GM23338 (cell line): ENCODE measurements around the gene ZNF273. TPM values are rescaled to one million over a fixed set of nuclear protein-coding genes. Genes with fewer than 3 reads are reported as not detected.

Experiments
- ATAC-seq: fragments of 200-7000 bp; cut with Tn5 transposase; 3 replicates; pipeline ENCODE4 v1.9.1; 2020
- DNase-seq: peaks from one replicate; pipeline ENCODE4 v3.0.0-alpha.2; 2015; ENCODE audit warnings: low spot score
- H2AFZ ChIP-seq: fragments of 200-600 bp; sonication (generic); 2 replicates; pipeline ENCODE4 v1.8.0; 2016; ENCODE audit warnings: antibody characterized with exemption, mild to moderate bottlenecking, moderate library complexity
- H3F3A ChIP-seq: fragments of 200-600 bp; sonication (generic); replicated peaks from 2 replicates; pipeline ENCODE4 v1.8.0; 2017; ENCODE audit warnings: antibody characterized with exemption, mixed run types, low read depth
- H3K27ac ChIP-seq: fragments of 200-600 bp; sonication (generic); 2 replicates; pipeline ENCODE4 v1.6.1; 2016; ENCODE audit warnings: low read depth
- H3K27me3 ChIP-seq: fragments of 200-600 bp; sonication (generic); 2 replicates; pipeline ENCODE4 v1.8.0; 2016; ENCODE audit warnings: mild to moderate bottlenecking, mixed run types, moderate library complexity; ENCODE audit not compliant: insufficient read depth
- H3K36me3 ChIP-seq: fragments of 200-600 bp; sonication (generic); 2 replicates; pipeline ENCODE4 v1.8.0; 2016; ENCODE audit warnings: mild to moderate bottlenecking; ENCODE audit not compliant: insufficient read depth
- H3K4me1 ChIP-seq: fragments of 200-600 bp; sonication (generic); 2 replicates; pipeline ENCODE4 v1.8.0; 2016; ENCODE audit warnings: mild to moderate bottlenecking, moderate library complexity; ENCODE audit not compliant: insufficient read depth
- H3K4me2 ChIP-seq: fragments of 200-600 bp; sonication (generic); 2 replicates; pipeline ENCODE4 v1.7.1; 2017; ENCODE audit warnings: mixed run types
- H3K4me3 ChIP-seq: fragments of 200-600 bp; sonication (generic); 2 replicates; pipeline ENCODE4 v1.6.1; 2016; ENCODE audit warnings: mixed run types
- H3K79me2 ChIP-seq: fragments of 200-600 bp; sonication (generic); replicated peaks from 2 replicates; pipeline ENCODE4 v1.8.0; 2017; ENCODE audit warnings: mild to moderate bottlenecking; ENCODE audit not compliant: insufficient read depth
- H3K9me2 ChIP-seq: fragments of 200-600 bp; sonication (generic); 2 replicates; pipeline ENCODE4 v1.8.0; 2017; ENCODE audit not compliant: insufficient read depth
- H4K20me1 ChIP-seq: fragments of 200-600 bp; sonication (generic); replicated peaks from 2 replicates; pipeline ENCODE4 v1.8.0; 2017; ENCODE audit warnings: mild to moderate bottlenecking; ENCODE audit not compliant: insufficient read depth
- H3K27ac Mint-ChIP-seq: 2 replicates; pipeline ENCODE4 v1.8.0; 2020; ENCODE audit warnings: inconsistent platforms, mild to moderate bottlenecking, moderate library complexity, mixed read lengths
- H3K27me3 Mint-ChIP-seq: 3 replicates; pipeline ENCODE4 v1.8.0; 2022; ENCODE audit warnings: low read depth, mild to moderate bottlenecking, moderate library complexity, mixed read lengths, inconsistent platforms; ENCODE audit not compliant: insufficient read depth, poor library complexity
- H3K36me3 Mint-ChIP-seq: 3 replicates; pipeline ENCODE4 v1.8.0; 2021; ENCODE audit warnings: low read depth, mild to moderate bottlenecking, inconsistent platforms, moderate library complexity, mixed read lengths
- H3K4me1 Mint-ChIP-seq: 3 replicates; pipeline ENCODE4 v1.8.0; 2020; ENCODE audit warnings: mild to moderate bottlenecking, inconsistent platforms, mixed read lengths
- H3K4me3 Mint-ChIP-seq: 3 replicates; pipeline ENCODE4 v1.8.0; 2021; ENCODE audit warnings: moderate library complexity, mild to moderate bottlenecking, inconsistent platforms, mixed read lengths
- H3K9me3 Mint-ChIP-seq: 3 replicates; pipeline ENCODE4 v1.8.0; 2020; ENCODE audit warnings: moderate library complexity, mild to moderate bottlenecking, inconsistent platforms, mixed read lengths
- CREB1 ChIP-seq: fragments of 250-450 bp; sonication (Bioruptor Pico); IDR thresholded peaks from 2 replicates; pipeline ENCODE4 v1.5.0; 2020; ENCODE audit warnings: low read depth, mild to moderate bottlenecking, moderate library complexity
- CTCF ChIP-seq, 2 experiments: fragments of 200-600 bp in 1 of 2; sonication (generic) in 1 of 2; conservative IDR thresholded peaks; 2 replicates each; pipeline versions ENCODE4 v1.5.1 to v1.6.1; 2016 to 2017; ENCODE audit warnings: antibody characterized with exemption in 2 of 2, low read depth in 2 of 2, mild to moderate bottlenecking in 2 of 2, moderate library complexity in 1 of 2
- EZH2phosphoT487 ChIP-seq: fragments of 200-600 bp; sonication (generic); IDR thresholded peaks from one replicate; pipeline ENCODE4 v1.8.1; 2018; ENCODE audit warnings: antibody characterized with exemption; ENCODE audit not compliant: unreplicated experiment
- JUNB ChIP-seq: IDR thresholded peaks from one replicate; pipeline ENCODE4 v1.6.1; 2016; ENCODE audit warnings: antibody characterized with exemption; ENCODE audit not compliant: unreplicated experiment
- NANOG ChIP-seq: IDR thresholded peaks from 2 replicates; pipeline ENCODE4 v1.6.1; 2016; ENCODE audit warnings: antibody characterized with exemption, borderline replicate concordance
- POLR2AphosphoS5 ChIP-seq: IDR thresholded peaks from 2 replicates; pipeline ENCODE4 v1.6.1; 2016; ENCODE audit warnings: antibody characterized with exemption, low read depth
- REST ChIP-seq: IDR thresholded peaks from one replicate; pipeline ENCODE4 v1.6.1; 2018; ENCODE audit warnings: antibody characterized with exemption; ENCODE audit not compliant: unreplicated experiment
- STAT1 ChIP-seq: IDR thresholded peaks from one replicate; pipeline ENCODE4 v1.6.1; 2016; ENCODE audit warnings: antibody characterized with exemption; ENCODE audit not compliant: unreplicated experiment
- polyA plus RNA-seq: library from polyadenylated mRNA; unstranded; fragments of >200 nt; fragmentation: Nextera tagmentation; extraction: Ambion mirVana; gene quantifications from 2 replicates; pipeline ENCODE4 v1.2.1, GENCODE V29; 2016
- total RNA-seq: library from RNA; depleted of rRNA; stranded (reverse); fragments of >200 nt; shearing (Covaris generic); gene quantifications from 2 replicates; pipeline ENCODE4 v1.2.3, GENCODE V29; 2014
- TF ChIP-seq, protein P1 (sequence below): fragments of 250-450 bp; sonication (Bioruptor Pico); IDR thresholded peaks from 2 replicates; pipeline ENCODE4 v1.5.0; 2020; ENCODE audit warnings: mild to moderate bottlenecking, moderate library complexity
- TF ChIP-seq, protein P2 (sequence below): IDR thresholded peaks from 2 replicates; pipeline ENCODE4 v1.6.1; 2016; ENCODE audit warnings: antibody characterized with exemption

Gene ZNF273
- total and polyA plus RNA-seq, 2 experiments from 2014 or later = 16.4 to 34.3 TPM

- TF ChIP-seq, protein P1, sequence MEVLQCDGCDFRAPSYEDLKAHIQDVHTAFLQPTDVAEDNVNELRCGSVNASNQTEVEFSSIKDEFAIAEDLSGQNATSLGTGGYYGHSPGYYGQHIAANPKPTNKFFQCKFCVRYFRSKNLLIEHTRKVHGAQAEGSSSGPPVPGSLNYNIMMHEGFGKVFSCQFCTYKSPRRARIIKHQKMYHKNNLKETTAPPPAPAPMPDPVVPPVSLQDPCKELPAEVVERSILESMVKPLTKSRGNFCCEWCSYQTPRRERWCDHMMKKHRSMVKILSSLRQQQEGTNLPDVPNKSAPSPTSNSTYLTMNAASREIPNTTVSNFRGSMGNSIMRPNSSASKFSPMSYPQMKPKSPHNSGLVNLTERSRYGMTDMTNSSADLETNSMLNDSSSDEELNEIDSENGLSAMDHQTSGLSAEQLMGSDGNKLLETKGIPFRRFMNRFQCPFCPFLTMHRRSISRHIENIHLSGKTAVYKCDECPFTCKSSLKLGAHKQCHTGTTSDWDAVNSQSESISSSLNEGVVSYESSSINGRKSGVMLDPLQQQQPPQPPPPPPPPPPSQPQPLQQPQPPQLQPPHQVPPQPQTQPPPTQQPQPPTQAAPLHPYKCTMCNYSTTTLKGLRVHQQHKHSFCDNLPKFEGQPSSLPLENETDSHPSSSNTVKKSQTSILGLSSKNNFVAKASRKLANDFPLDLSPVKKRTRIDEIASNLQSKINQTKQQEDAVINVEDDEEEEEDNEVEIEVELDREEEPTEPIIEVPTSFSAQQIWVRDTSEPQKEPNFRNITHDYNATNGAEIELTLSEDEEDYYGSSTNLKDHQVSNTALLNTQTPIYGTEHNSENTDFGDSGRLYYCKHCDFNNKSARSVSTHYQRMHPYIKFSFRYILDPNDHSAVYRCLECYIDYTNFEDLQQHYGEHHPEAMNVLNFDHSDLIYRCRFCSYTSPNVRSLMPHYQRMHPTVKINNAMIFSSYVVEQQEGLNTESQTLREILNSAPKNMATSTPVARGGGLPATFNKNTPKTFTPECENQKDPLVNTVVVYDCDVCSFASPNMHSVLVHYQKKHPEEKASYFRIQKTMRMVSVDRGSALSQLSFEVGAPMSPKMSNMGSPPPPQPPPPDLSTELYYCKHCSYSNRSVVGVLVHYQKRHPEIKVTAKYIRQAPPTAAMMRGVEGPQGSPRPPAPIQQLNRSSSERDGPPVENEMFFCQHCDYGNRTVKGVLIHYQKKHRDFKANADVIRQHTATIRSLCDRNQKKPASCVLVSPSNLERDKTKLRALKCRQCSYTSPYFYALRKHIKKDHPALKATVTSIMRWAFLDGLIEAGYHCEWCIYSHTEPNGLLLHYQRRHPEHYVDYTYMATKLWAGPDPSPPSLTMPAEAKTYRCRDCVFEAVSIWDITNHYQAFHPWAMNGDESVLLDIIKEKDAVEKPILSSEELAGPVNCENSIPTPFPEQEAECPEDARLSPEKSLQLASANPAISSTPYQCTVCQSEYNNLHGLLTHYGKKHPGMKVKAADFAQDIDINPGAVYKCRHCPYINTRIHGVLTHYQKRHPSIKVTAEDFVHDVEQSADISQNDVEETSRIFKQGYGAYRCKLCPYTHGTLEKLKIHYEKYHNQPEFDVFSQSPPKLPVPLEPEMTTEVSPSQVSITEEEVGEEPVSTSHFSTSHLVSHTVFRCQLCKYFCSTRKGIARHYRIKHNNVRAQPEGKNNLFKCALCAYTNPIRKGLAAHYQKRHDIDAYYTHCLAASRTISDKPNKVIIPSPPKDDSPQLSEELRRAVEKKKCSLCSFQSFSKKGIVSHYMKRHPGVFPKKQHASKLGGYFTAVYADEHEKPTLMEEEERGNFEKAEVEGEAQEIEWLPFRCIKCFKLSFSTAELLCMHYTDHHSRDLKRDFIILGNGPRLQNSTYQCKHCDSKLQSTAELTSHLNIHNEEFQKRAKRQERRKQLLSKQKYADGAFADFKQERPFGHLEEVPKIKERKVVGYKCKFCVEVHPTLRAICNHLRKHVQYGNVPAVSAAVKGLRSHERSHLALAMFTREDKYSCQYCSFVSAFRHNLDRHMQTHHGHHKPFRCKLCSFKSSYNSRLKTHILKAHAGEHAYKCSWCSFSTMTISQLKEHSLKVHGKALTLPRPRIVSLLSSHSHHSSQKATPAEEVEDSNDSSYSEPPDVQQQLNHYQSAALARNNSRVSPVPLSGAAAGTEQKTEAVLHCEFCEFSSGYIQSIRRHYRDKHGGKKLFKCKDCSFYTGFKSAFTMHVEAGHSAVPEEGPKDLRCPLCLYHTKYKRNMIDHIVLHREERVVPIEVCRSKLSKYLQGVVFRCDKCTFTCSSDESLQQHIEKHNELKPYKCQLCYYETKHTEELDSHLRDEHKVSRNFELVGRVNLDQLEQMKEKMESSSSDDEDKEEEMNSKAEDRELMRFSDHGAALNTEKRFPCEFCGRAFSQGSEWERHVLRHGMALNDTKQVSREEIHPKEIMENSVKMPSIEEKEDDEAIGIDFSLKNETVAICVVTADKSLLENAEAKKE (CRISPR knock-in tag) = no peak
- no peak for TF ChIP-seq STAT1
Observed at GRCh38 chr7:64875258-64875657, 27.8 kb upstream of the ZNF273 start (continued).

GRCh38 chr7:64875658-64876406, 27.2 kb upstream of the ZNF273 start:
- H3K36me3 Mint-ChIP-seq = peaks cover 10% of the 10 kb centered on the region; the same call in 1 of the 3 replicates
- no peaks in the 10 kb centered on the region for H4K20me1 ChIP-seq
- no peaks in the 10 kb centered on the region for H3K36me3 ChIP-seq
- peaks cover 31% of the 10 kb centered on the region for H3K27me3 Mint-ChIP-seq
- H3K79me2 ChIP-seq = no peaks in the 10 kb centered on the region
- DNase-seq = no peak
- H3K4me3 Mint-ChIP-seq = no peak overlapping the region
- ATAC-seq = no peak
- no peak overlapping the region for H3K4me3 ChIP-seq
- H3K27ac Mint-ChIP-seq = no peak overlapping the region
- no peaks in the 10 kb centered on the region; the same call in 1 of the 2 replicates for H3K4me1 ChIP-seq
- no peaks in the 10 kb centered on the region for H3F3A ChIP-seq
- peaks cover 42% of the 10 kb centered on the region for H3K27me3 ChIP-seq
- H3K27ac ChIP-seq = no peak overlapping the region
- no peak overlapping the region for H2AFZ ChIP-seq
- H3K9me2 ChIP-seq = no peaks in the 10 kb centered on the region
- H3K4me2 ChIP-seq = no peak overlapping the region
- H3K4me1 Mint-ChIP-seq = no peaks in the 10 kb centered on the region
- H3K9me3 Mint-ChIP-seq = peaks cover 51% of the 10 kb centered on the region
- TF ChIP-seq CTCF (conservative IDR thresholded peaks at IDR 0.05; ENCODE audit: low read depth in 2 of 2) (no peak), POLR2AphosphoS5 (no peak), EZH2phosphoT487 (no peak), JUNB (no peak), CREB1 (CRISPR knock-in tag) (no peak), NANOG (no peak), STAT1 (no peak), REST (no peak)
- TF ChIP-seq, protein P2, sequence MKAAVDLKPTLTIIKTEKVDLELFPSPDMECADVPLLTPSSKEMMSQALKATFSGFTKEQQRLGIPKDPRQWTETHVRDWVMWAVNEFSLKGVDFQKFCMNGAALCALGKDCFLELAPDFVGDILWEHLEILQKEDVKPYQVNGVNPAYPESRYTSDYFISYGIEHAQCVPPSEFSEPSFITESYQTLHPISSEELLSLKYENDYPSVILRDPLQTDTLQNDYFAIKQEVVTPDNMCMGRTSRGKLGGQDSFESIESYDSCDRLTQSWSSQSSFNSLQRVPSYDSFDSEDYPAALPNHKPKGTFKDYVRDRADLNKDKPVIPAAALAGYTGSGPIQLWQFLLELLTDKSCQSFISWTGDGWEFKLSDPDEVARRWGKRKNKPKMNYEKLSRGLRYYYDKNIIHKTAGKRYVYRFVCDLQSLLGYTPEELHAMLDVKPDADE = no peak
